ENCODE data around the gene HAO1.

Gene HAO1

DNA sequence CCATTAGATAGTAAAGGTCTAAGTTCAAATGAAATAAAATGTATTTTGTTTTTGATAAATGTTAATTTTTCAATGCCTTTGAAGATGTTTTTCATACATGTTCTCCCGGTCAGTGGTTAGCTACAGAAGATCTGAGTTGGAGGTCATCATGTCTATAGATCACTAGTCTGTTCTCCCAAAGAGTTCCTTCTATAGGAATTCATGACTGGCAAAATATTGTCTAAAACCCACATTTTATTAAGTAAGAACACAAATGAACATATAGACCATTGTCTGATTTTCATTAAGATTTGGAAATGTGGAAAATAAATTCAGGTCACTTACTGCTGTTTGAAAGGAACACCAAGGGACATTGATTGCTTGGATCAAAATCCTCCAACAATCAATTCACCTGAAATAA, 23.6 kb downstream of the HAO1 start:
- Histone ChIP-seq H3K27me3 (ENCODE audit: insufficient read depth, low read depth) (no peaks in the 10 kb centered on the region), H3K4me2 (no peak overlapping the region), H3K27ac (no peak overlapping the region), H3K9ac (no peak overlapping the region), H3K79me2 (ENCODE audit: insufficient read depth, low read depth) (no peaks in the 10 kb centered on the region), H3K36me3 (ENCODE audit: insufficient read depth) (no peaks in the 10 kb centered on the region), H3K4me1 (ENCODE audit: low read depth, poor library complexity, severe bottlenecking) (no peaks in the 10 kb centered on the region), H3K4me3 (IDR thresholded peaks at IDR 0.05; ENCODE audit: insufficient read depth, low read depth, low read length) (no peak overlapping the region), H4K20me1 (ENCODE audit: insufficient read depth) (no peaks in the 10 kb centered on the region), H2AFZ (ENCODE audit: low read depth) (no peak overlapping the region)
- TF ChIP-seq, protein P1, sequence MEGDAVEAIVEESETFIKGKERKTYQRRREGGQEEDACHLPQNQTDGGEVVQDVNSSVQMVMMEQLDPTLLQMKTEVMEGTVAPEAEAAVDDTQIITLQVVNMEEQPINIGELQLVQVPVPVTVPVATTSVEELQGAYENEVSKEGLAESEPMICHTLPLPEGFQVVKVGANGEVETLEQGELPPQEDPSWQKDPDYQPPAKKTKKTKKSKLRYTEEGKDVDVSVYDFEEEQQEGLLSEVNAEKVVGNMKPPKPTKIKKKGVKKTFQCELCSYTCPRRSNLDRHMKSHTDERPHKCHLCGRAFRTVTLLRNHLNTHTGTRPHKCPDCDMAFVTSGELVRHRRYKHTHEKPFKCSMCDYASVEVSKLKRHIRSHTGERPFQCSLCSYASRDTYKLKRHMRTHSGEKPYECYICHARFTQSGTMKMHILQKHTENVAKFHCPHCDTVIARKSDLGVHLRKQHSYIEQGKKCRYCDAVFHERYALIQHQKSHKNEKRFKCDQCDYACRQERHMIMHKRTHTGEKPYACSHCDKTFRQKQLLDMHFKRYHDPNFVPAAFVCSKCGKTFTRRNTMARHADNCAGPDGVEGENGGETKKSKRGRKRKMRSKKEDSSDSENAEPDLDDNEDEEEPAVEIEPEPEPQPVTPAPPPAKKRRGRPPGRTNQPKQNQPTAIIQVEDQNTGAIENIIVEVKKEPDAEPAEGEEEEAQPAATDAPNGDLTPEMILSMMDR (conservative IDR thresholded peaks at IDR 0.05; ENCODE audit: low read depth, low read length) = no peak

DNA sequence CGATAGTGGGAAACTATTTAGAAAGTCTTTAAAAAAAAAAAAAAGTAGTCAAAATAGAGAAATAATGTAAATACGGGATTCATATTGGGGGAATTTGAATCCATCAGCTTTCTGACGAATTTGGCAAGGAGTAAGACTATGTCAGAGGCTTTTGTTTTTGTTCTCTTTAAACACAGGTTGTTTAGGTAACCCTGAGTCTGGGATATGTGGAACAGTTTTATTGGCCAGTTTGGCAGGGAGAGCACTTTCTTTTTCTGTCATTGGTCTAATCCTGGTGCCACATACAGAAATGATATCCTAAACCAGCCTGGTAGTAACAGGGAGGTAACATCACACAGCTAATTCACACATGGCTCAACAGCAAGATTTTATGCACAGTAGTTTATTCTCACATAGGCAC, 27.7 kb downstream of the HAO1 start:
- Histone ChIP-seq H3K4me3 (IDR thresholded peaks at IDR 0.05; ENCODE audit: insufficient read depth, low read depth, low read length) (no peak overlapping the region), H3K36me3 (ENCODE audit: insufficient read depth) (no peaks in the 10 kb centered on the region), H2AFZ (ENCODE audit: low read depth) (no peak overlapping the region), H3K79me2 (ENCODE audit: insufficient read depth, low read depth) (no peaks in the 10 kb centered on the region), H4K20me1 (ENCODE audit: insufficient read depth) (no peaks in the 10 kb centered on the region), H3K27me3 (ENCODE audit: insufficient read depth, low read depth) (no peaks in the 10 kb centered on the region), H3K27ac (no peak overlapping the region), H3K9ac (no peak overlapping the region), H3K4me1 (ENCODE audit: low read depth, poor library complexity, severe bottlenecking) (no peaks in the 10 kb centered on the region), H3K4me2 (no peak overlapping the region)
- TF ChIP-seq, protein P1 (conservative IDR thresholded peaks at IDR 0.05; ENCODE audit: low read depth, low read length) = no peak

DNA sequence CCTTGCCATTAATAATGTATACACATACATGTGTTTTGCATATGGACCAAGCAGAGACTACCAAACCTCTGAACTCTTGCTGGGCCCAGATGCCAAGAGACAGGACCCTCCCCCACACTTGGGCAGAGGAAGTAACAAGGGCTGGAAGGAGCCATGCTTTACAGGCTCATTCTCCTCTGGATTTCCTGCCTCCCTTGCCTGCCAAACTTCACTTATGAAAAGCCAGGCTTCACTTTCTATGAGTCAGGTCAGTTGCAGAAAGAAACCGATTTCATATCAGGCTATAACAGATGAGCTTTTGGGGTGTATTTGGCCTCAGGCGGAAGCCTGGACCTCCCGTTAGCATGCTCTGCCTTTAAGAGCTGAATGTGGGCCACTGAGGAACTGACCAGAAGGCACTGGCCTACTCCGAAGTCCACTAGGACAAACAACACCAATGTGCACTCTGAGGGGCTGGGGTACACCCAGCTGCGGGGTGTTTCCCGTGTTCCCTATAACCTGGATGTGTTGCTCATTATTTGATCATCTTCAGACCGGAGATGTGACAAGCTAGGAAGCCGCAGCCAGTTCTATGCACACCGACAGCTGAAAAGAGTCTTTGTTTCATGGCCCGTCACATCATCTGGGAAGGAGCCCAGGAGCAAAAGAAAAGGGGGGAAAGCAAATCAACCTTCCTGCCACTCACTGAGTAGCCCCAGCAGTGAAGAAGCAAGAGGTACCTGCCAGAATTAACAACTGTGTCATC, 28.5 kb downstream of the HAO1 start:
- TF ChIP-seq, protein P1 (conservative IDR thresholded peaks at IDR 0.05; ENCODE audit: low read depth, low read length) = no peak
- Histone ChIP-seq H3K79me2 (ENCODE audit: insufficient read depth, low read depth) (no peaks in the 10 kb centered on the region), H3K9ac (no peak overlapping the region), H3K27ac (no peak overlapping the region), H3K4me2 (no peak overlapping the region), H3K4me3 (IDR thresholded peaks at IDR 0.05; ENCODE audit: insufficient read depth, low read depth, low read length) (no peak overlapping the region), H4K20me1 (ENCODE audit: insufficient read depth) (no peaks in the 10 kb centered on the region), H3K27me3 (ENCODE audit: insufficient read depth, low read depth) (no peaks in the 10 kb centered on the region), H3K4me1 (ENCODE audit: low read depth, poor library complexity, severe bottlenecking) (no peaks in the 10 kb centered on the region), H3K36me3 (ENCODE audit: insufficient read depth) (no peaks in the 10 kb centered on the region), H2AFZ (ENCODE audit: low read depth) (no peak overlapping the region)

GRCh38 chr20:7908905-7909304, 31.4 kb downstream of the HAO1 start:
- H3K36me3 ChIP-seq (ENCODE audit: insufficient read depth) = no peaks in the 10 kb centered on the region
- H3K27me3 ChIP-seq (ENCODE audit: insufficient read depth, low read depth) = no peaks in the 10 kb centered on the region
- H3K4me1 ChIP-seq (ENCODE audit: low read depth, poor library complexity, severe bottlenecking) = no peaks in the 10 kb centered on the region
- no peak overlapping the region for H3K4me3 ChIP-seq (IDR thresholded peaks at IDR 0.05; ENCODE audit: insufficient read depth, low read depth, low read length)
- no peak overlapping the region for H3K27ac ChIP-seq
- H3K79me2 ChIP-seq (ENCODE audit: insufficient read depth, low read depth) = no peaks in the 10 kb centered on the region
- H3K4me2 ChIP-seq = no peak overlapping the region
- no peaks in the 10 kb centered on the region for H4K20me1 ChIP-seq (ENCODE audit: insufficient read depth)
- TF ChIP-seq, protein P1 (conservative IDR thresholded peaks at IDR 0.05; ENCODE audit: low read depth, low read length) = no peak
- H2AFZ ChIP-seq (ENCODE audit: low read depth) = no peak overlapping the region
- no peak overlapping the region for H3K9ac ChIP-seq
